ENCODE results near the gene RWDD1. TPM values are rescaled to one million over a fixed set of nuclear protein-coding genes. Genes with fewer than 3 reads are reported as not detected.

RWDD1 gene
- total and polyA plus RNA-seq, 2 of the 13 experiments (the other 11 are each of a cell fraction or from before 2014, with no cell fraction given): 27.4 to 67.1 TPM

- TF ChIP-seq ZBTB14 (CRISPR knock-in tag; IDR thresholded peaks at IDR 0.05): no peak
- TF ChIP-seq EHMT2 (IDR thresholded peaks at IDR 0.05; ENCODE audit: borderline replicate concordance, low read depth, low read length): peak; percentile 87; the same call in 1 of the 2 replicates
- TF ChIP-seq ZZZ3 (CRISPR knock-in tag; IDR thresholded peaks at IDR 0.05; ENCODE audit: borderline replicate concordance): no peak; the same call in 1 of the 2 replicates
- TF ChIP-seq, protein P1, sequence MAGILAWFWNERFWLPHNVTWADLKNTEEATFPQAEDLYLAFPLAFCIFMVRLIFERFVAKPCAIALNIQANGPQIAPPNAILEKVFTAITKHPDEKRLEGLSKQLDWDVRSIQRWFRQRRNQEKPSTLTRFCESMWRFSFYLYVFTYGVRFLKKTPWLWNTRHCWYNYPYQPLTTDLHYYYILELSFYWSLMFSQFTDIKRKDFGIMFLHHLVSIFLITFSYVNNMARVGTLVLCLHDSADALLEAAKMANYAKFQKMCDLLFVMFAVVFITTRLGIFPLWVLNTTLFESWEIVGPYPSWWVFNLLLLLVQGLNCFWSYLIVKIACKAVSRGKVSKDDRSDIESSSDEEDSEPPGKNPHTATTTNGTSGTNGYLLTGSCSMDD (CRISPR knock-in tag; IDR thresholded peaks at IDR 0.05): no peak
- TF ChIP-seq ZNF44 (CRISPR knock-in tag; IDR thresholded peaks at IDR 0.05): 0 out of 2 replicates have a peak, but pooled peaks have one; percentile 46
- no peak for TF ChIP-seq ZNF850 (CRISPR knock-in tag; conservative IDR thresholded peaks at IDR 0.05)
- no peak for TF ChIP-seq ZFAT (CRISPR knock-in tag; conservative IDR thresholded peaks at IDR 0.05)
- TF ChIP-seq SNAI1 (CRISPR knock-in tag; IDR thresholded peaks at IDR 0.05; ENCODE audit: borderline replicate concordance): peak; percentile 44; the same call in 1 of the 2 replicates
- TF ChIP-seq ETV5 (CRISPR knock-in tag; IDR thresholded peaks at IDR 0.05; ENCODE audit: borderline replicate concordance): peak; percentile 100
- no peak for TF ChIP-seq ZNF207 (IDR thresholded peaks at IDR 0.05; ENCODE audit: borderline replicate concordance)
- peak; percentile 94 for TF ChIP-seq SMAD3 (CRISPR knock-in tag; IDR thresholded peaks at IDR 0.05)
- TF ChIP-seq MYPOP (CRISPR knock-in tag; IDR thresholded peaks at IDR 0.05): peak; percentile 85; the same call in 1 of the 2 replicates
- TF ChIP-seq NR0B2 (CRISPR knock-in tag; IDR thresholded peaks at IDR 0.05): no peak
- peak; percentile 81; the same call in 1 of the 2 replicates for TF ChIP-seq ARID4A (CRISPR knock-in tag; IDR thresholded peaks at IDR 0.05; ENCODE audit: borderline replicate concordance)
- TF ChIP-seq ZNF484 (CRISPR knock-in tag; IDR thresholded peaks at IDR 0.05; ENCODE audit: borderline replicate concordance, low read depth): no peak
- no peak for TF ChIP-seq NPAS2 (CRISPR knock-in tag; IDR thresholded peaks at IDR 0.05; ENCODE audit: borderline replicate concordance)
- no peak for TF ChIP-seq ZNF121 (CRISPR knock-in tag; IDR thresholded peaks at IDR 0.05)
- TF ChIP-seq ZNF747 (CRISPR knock-in tag; IDR thresholded peaks at IDR 0.05; ENCODE audit: borderline replicate concordance): peak; percentile 87; the same call in 1 of the 2 replicates
Measured at GRCh38 chr6:116631379-116631990, 60.2 kb downstream of the RWDD1 start (continued).

Measured in HepG2 (cell line).